Measurements from ENCODE around the gene PKMYT1. TPM values are rescaled to one million over a fixed set of nuclear protein-coding genes. Genes with fewer than 3 reads are reported as not detected.

PKMYT1 gene
- total RNA-seq, 2 donors from 2014 or later = 0.76 to 1.6 TPM

DNA sequence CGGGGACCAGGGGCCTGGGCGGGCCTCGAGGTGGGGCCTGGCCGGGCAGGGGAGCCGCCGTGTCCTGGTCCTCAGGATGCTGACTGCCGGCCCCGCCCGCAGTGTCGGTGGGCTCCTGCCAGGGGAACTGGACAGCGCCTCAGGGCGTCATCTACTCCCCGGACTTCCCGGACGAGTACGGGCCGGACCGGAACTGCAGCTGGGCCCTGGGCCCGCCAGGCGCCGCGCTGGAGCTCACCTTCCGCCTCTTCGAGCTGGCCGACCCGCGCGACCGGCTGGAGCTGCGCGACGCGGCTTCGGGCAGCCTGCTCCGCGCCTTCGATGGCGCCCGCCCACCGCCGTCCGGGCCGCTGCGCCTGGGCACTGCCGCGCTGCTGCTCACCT lies 13.4 kb downstream of the PKMYT1 start:
- intact Hi-C loops (cut with DNase I) = no loop called here
- DNase-seq (ENCODE audit: low spot score) = no peak

DNA sequence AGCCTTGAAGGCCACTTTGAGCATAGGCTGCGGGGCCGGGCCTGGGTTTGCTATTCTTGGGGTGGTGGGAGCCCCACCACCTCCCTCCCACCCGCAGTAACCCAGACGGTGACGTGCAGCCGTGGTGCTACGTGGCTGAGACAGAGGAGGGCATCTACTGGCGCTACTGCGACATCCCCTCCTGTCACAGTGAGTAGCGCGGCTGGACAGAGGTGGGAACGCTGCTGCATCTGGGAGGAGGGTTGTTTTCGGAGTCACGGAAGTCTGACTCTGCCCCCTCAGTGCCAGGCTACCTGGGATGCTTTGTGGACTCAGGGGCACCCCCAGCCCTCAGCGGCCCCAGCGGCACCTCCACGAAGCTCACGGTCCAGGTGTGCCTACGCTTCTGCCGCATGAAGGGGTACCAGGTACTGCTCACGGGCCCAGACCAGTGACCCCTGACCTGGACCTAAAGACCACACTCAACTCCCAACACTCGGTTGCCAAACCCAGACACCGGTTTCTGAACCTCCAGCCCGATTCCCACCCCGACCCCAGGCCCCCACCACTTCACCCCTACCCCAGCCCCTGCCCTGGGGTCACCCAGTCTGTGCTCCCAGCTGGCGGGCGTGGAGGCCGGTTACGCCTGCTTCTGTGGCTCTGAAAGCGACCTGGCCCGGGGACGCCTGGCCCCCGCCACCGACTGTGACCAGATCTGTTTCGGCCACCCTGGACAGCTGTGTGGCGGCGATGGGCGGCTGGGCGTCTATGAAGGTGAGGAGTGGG lies 14.0 kb downstream of the PKMYT1 start:
- intact Hi-C loops (cut with DNase I) = no loop called here
- DNase-seq (ENCODE audit: low spot score) = no peak

DNA sequence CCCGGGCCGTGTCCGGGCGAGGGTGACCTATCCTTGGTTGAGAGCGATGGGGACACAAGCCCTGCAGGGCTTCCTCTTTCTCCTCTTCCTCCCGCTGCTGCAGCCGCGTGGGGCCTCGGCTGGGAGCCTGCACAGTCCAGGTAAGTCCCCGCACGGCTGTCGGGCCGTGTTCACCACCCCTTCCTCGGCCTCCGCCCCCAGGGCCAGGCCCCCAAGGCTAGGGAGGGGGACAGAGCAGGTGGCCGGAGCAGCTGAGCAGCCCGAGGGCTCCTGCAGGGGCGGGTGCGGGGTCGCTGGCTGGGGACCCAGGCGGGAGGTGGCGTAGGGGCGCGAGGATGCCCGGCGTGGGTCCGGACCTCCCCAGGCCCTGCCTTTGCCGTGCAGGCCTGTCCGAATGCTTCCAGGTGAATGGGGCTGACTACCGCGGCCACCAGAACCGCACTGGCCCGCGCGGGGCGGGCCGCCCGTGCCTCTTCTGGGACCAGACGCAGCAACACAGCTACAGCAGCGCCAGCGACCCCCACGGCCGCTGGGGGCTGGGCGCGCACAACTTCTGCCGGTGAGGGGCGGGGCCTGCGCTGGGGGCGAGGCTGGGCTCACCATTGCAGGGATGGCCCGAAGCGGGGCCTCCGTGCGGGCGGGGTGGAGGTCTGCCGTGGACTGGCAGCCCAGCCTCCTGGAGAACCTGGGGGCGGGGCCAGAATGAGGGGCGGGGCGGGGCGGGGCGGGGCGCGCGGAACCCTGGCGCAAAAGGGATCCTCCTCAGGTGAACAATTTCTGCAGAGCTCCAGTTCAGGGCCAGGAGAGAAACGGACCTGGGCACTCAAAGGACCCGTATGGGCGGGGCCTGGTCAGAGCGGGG lies 15.5 kb downstream of the PKMYT1 start:
- intact Hi-C loops (cut with DNase I) = no loop called here
- no peak for DNase-seq (ENCODE audit: low spot score)

DNA sequence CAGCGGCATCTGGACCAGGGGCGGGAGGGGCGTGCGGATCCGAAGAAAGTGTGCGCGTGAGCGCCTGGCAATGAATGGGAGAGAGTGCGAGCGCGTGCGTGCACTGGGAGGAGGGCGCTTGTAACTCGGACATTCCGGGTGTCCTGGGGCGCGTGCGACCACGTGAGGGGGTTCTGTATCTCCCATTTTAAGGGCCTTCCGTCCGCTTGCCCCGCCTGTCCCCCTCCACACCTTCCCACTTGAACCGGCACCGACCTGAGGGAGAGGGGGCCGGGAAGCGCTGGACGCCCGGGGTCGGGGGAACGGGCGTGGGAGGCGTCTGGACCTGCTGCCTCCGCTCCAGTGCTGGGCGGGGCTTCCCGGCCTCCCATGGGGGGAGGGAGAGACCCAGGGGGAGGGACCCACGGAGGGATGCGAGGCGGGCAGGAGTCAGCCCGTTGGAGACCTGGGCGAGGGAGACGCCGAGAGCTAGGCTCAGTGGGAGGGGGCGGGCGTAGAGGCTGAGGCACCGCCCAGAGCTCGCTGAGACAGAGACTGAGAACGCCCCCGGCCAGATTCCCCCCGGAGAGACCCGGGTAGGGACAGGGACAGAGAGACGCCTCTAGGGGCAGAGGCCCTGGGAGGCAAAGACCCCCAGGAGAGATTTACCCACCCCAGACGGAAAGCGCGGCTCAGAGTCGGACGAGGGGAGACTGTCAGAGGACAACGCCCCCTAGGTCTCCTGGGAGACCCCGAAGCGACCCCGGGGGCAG lies 16.3 kb downstream of the PKMYT1 start, which contains the start of gene KREMEN2:
Gene KREMEN2, plus strand, starts transcription at position 553 of the 752 bp plus-strand sequence. CDS start 246 bp downstream, outside the sequence.
- intact Hi-C loops (cut with DNase I) = no loop called here
- no peak for DNase-seq (ENCODE audit: low spot score)

DNA sequence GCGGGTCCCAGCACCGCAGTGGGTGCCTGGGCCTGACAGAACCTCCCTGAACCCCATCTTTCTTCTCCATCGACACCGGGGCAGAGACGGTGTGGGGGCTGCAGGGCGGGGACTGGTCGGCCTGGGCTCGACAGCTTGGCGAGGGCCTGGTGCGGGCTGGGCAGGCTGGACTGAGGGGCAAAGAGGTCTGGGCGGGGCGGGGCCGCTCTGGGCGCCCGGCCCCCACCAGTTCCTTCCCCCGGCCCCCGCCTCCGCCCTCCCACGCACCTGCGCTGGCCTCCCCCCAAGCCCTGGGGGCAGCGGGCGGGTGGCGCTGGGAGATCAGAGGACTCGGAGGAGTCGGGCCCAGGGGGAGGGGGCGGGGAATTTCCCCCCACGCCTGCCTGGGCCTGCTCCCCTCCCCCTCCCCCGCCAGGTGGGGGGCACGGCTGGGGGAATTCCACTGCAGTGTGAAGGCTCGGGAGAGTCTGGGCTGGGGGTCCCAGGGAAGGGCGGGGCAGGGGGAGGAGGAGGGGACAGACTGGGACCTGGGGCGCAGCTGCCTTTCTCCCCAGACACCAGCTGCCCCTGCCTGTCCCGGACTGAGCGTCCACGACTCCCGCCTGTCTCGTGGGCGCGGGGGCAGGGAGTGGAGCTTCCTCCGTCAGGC lies 17.0 kb downstream of the PKMYT1 start:
- no peak for DNase-seq (ENCODE audit: low spot score)
- intact Hi-C loops (cut with DNase I) = no loop called here

DNA sequence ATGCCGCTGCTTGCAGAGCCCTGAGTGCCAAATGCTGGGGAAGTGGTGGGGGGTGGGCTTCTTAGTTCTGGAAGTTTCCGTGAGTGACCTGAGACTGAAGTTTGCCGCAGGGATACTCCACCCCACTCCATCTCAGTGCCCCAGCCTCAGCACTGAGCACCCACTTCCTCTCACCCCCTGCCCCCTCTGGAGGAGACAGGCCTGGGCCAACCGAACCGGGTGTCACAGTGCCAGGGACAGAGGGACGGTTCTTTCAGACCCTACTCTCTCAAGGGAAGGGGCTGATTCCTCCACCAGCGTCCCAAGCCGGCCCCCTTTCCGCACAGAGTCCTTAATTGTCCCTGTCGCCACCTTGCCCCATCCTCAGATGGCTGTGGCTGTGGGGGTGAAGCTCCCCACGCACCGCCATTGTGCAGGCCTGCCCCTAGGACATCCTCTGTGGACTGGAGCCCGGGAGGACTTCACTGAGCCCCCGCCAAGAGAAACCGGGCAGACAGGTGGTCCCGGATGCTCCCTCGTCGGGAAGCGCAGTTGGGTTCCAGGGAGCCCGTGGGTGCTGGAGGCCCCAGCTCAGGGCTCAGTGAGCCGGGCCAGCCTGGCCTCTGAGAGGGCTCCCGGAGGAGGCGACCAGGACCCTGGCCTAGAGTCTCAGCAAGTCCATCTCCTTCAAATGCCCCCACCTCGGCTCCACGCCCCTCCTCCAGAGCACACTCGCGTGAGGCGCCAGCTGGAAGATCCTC lies 17.7 kb downstream of the PKMYT1 start:
- intact Hi-C loops (cut with DNase I) = no loop called here
- DNase-seq (ENCODE audit: low spot score) = no peak

DNA sequence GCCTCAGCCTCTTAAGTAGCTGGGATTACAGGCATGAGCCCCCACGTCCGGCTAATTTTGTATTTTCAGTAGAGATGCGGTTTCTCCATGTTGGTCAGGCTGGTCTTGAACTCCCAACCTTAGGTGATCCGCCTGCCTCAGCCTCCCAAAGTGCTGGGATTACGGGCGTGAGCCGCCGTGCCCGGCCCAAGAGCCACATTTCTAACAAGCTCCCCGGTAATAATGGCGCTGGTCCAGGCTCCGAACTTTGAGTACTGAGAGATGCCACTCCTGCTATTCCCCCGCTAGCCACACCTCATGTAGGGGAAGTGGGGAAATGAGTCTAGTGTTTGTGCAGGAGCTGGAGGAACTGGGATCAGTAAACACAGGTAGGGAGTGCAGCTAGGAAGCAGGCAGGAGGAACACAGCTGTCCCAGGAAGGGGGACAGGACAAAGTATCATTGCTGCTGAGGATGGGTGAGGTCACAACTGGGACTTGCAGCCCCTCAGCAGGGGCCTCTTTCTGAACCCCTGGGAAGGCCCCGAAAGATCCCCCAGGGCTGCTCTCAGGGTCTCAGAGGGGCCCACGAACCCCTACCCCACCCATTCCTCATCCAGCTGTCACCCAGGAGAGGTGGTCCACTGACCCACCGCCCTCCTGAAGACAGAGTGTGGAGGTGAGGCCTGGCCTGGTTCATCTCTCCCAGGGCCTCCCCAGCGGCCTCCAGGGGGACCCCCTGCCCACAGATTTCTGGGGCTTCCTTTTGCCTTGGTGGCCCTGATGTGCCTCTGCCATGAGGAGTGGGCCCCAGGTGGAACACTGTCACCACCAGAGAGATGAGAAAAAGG lies 19.8 kb downstream of the PKMYT1 start:
- DNase-seq (ENCODE audit: low spot score) = no peak
- intact Hi-C loops (cut with DNase I) = loop anchor here in 1 of 2 donors (1.0 kb wide), 1 partner anchor 45 kb away; no protein-coding TSS in a partner anchor

DNA sequence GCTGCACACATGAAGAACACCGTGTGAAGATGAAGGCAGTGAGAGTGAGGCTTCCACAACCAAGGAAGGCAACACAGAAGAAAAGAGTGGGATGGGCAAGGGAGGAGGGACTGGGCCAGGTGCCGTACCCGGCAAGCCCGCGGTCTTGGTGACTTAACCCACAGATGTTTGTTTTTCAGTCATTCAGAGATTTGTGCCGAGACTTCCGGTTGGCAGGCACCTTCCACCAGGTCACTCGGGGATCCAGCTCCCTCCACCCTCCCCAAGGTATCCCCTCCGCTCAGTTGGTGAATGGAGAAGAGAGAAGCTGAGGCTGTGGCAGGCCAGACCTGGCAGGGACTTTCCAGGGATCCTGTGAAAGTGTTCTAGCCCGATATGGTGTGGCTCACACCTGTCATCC lies 21.0 kb downstream of the PKMYT1 start:
- no peak for DNase-seq (ENCODE audit: low spot score)
- intact Hi-C loops (cut with DNase I) = no loop called here

DNA sequence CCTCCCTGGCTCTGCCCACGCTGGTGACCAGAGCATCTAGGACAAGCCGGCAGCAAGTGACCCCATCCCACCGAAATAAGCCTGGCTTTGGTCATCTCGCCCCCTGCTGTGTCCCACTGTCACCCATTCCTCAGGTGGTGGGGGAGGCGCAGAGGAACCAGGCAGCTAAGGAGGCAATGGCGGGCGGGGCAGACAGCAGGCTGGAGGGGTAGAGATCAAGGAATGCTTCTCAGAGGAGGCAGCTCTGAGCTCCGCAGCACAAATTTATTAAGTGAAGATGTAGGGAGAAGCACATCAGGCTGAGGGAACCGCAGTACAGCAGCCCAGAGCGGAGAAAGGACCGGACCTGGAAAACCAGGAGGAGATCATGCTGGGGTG lies 23.7 kb downstream of the PKMYT1 start:
- intact Hi-C loops (cut with DNase I) = no loop called here
- DNase-seq (ENCODE audit: low spot score) = peak; percentile 76

DNA sequence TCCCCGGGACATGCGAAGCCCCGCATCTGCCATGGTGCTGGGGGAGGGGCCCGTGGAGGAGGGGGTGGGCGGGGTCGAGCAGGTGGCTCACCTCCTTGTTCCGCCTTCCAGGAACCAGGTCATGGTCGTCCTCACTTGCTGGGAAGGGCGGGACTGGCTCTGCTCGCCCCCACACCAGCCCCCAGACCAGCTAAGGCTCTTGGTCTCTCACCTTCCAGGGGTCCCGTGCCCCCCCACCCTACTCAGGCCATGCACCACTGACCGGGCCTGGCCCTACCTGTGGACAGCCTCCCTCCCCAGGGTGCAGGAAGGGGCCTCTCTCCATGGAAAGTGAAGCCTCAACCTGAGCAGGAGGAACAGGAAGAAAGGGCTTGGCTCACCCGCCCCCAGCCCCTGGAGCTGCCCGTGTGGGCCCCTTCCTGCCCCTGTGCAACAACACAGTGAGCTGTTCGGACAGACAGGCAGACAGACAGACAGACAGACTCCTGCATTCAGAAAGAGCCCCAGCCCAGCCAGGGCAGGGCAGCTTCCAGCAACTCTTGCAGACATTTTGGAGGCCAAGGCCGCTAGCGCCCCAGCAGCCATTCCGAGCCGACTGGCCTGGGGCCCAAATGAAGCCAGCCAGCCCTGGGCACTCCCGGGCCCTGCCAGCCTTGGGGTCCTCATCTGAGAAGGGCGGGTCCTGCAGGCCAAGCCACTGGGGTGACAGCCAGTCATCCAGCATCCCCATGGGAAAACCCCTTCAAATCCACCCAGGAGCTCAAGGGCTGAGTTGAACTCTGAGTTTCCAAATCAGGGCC lies 24.3 kb downstream of the PKMYT1 start:
- no peak for DNase-seq (ENCODE audit: low spot score)
- intact Hi-C loops (cut with DNase I) = no loop called here

DNA sequence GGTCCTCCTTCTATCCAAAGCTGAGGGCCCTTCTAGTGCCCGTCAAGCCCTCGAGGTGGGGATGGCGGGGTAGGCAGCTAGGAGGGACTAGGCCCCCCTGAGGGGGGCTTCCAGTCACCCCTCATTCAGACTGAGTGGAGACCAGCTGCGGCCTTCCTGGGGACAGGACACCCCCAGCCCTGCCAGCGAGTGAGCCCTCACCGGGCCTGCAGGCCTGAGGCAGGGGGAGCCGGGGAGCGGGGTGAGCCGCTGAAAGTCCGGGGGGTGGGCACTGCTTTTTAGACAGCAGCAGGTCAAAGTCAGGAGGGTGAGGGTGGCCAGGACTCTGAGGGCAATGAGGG lies 24.8 kb downstream of the PKMYT1 start:
- intact Hi-C loops (cut with DNase I) = no loop called here
- DNase-seq (ENCODE audit: low spot score) = no peak

DNA sequence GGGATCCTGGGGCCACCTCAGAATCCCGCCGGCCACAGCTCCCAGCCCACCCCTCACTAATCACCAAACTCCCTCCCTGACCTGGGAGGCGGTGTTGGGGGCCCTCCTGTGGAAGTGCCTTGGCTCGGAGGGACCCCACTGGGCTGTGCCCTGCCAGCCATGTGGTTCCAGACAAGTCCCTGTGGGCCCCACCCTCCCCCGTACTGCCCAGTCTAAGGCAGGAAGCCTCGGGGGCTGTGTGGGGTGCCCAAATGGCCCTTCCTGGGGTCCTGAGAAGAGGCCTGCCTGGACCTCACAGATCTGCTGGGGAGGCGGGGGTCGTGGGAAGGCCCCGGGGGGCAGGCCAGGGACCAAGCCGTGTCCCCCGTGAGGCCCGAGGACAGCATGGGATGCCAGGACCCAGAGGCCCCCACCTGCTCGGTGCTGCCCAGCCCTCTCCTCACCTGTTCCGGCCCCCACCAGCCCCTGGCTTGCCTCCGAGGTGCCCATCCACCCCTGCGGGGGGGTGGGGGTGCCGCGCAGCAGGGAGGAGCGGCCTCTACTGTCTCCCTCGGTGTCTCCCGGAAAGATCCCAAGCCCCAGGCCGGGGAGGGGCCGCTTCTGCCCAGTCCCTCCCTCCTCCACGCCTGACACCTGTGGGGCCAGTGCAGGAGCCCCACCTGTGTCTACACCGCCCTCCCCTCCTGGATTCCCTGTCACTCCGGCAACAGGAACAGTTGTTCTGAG lies 25.4 kb downstream of the PKMYT1 start:
- intact Hi-C loops (cut with DNase I) = loop anchor here in 1 of 2 donors (5.0 kb wide), 1 partner anchor 807 kb away; no protein-coding TSS in a partner anchor
- peak; percentile 74 for DNase-seq (ENCODE audit: low spot score)

DNA sequence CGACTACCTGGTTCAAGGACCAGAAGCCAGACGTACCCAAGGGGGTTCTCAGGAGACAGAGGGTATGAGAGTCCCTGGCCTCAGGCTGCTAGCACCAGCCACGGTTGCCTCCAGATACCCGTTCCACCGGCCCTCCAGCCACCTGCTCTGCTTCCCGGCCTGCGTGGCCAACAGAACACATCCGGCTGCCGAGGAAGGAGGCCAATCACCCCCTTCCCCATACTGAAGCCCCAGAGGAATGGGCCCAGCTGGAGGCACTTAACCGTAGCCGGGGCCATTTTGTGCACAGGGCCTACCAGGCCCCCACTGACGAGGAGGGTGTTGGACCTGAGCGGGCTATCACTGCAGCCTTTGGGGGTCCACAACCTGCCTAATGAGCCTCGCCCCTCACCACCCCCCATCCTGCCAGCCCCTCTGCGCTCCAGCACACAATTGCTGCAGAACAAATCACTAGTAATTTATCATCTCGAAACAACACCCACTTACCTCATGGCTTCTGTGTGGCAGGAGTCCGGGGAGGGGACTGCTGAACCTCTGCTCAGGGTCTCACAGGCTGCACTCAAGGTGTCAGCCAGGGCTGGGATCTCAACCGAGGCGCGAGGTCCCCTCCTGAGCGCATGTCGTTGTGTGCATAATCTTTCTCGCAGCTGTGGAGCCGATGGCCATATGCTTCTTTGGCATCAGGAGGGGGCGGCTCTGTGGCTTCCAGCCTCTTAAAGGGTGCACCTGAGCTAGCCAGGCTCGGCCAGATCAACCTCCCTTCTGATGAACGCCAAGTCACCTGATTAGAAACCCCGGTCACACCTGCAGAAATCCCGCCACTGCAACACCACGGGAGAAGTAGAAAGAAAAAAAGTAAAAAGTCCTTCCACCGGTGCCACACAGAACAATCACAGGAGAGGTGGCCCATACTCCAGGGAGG lies 26.3 kb downstream of the PKMYT1 start:
- intact Hi-C loops (cut with DNase I) = loop anchor here in 1 of 2 donors (5.0 kb wide), 1 partner anchor 808 kb away; no protein-coding TSS in a partner anchor
- DNase-seq (ENCODE audit: low spot score) = peak; percentile 70

DNA sequence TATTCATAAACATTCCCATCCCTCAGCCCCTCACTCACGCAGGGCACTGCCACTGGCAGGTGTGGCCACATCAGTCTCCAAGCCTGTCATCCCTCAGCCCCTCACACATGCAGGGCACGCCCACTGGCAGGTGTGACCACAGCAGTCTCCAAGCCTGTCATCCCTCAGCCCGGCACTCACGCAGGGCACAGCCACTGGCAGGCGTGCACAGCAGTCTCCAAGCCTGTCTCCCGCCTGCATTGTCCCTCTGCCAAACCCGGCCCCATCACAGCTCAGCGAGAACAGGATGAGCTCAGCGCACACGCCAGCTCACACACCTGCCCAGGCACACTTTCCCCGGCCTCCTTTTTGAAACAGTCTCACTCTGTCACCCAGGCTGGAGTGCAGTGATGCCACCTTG lies 27.6 kb downstream of the PKMYT1 start:
- intact Hi-C loops (cut with DNase I) = loop anchor here in 1 of 2 donors (5.0 kb wide), 1 partner anchor 810 kb away; no protein-coding TSS in a partner anchor
- no peak for DNase-seq (ENCODE audit: low spot score)

DNA sequence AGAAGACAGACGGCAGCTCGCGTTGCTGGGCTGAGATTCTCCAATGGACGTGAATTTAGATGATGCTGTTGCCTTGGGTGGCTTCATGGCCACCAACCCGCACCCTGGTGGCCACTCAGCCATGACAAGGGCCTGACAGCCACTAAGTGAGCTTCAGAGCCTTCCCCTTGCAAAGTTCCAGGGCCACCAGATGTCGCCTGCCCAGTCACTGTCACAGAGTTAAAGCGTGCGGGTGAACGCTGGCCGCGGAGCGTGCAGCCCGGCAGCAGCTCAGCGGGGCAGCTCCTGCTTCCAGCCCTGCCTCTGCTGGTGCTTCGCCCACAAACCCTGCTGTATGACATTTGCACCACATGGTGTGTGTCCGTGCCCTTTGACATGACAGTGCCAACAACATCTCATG lies 29.5 kb downstream of the PKMYT1 start:
- DNase-seq (ENCODE audit: low spot score) = no peak
- intact Hi-C loops (cut with DNase I) = loop anchor here in 1 of 2 donors (5.0 kb wide), 1 partner anchor 812 kb away; no protein-coding TSS in a partner anchor

Data from posterior vena cava (tissue), 2 donors.